ENCODE measurements around the gene SEMA6A. TPM values are rescaled to one million over a fixed set of nuclear protein-coding genes. Genes with fewer than 3 reads are reported as not detected.
A peak's percentile ranks its signal among the peaks of the same experiment; 100 is the strongest.

The SEMA6A gene
- total RNA-seq, 4 donors from 2014 or later: 37.1 to 121 (median 111) TPM

- Histone ChIP-seq H3K27ac (peak overlapping the region in 1 of 4 donors; percentile 17), H3K36me3 (no peaks in the 10 kb centered on the region), H3K4me1 (peaks cover 0 to 5% (median 0%) of the 10 kb centered on the region in 4 donors), H3K27me3 (no peaks in the 10 kb centered on the region), H3K4me3 (no peak overlapping the region), H3K9me3 (no peaks in the 10 kb centered on the region)
- no peak for TF ChIP-seq CTCF (IDR thresholded peaks at IDR 0.05)
- TF ChIP-seq POLR2A (IDR thresholded peaks at IDR 0.05): no peak
- no peak for DNase-seq
Measured at GRCh38 chr5:116437351-116437705, 137.3 kb downstream of the SEMA6A start.

GRCh38 chr5:116436674-116437350 is 137.8 kb downstream of the SEMA6A start:
- DNase-seq: no peak
- H3K4me1 ChIP-seq: peaks cover 0 to 5% (median 0%) of the 10 kb centered on the region in 4 donors
- H3K36me3 ChIP-seq: no peaks in the 10 kb centered on the region
- TF ChIP-seq POLR2A (IDR thresholded peaks at IDR 0.05) (no peak), CTCF (IDR thresholded peaks at IDR 0.05) (no peak)
- no peak overlapping the region for H3K27ac ChIP-seq
- no peaks in the 10 kb centered on the region for H3K9me3 ChIP-seq
- no peaks in the 10 kb centered on the region for H3K27me3 ChIP-seq
- H3K4me3 ChIP-seq: no peak overlapping the region

GRCh38 chr5:116428966-116429365 is 145.7 kb downstream of the SEMA6A start:
- no peak for DNase-seq
- Histone ChIP-seq H3K4me3 (no peak overlapping the region), H3K4me1 (no peaks in the 10 kb centered on the region), H3K36me3 (no peaks in the 10 kb centered on the region), H3K9me3 (no peaks in the 10 kb centered on the region), H3K27me3 (no peaks in the 10 kb centered on the region), H3K27ac (no peak overlapping the region)
- TF ChIP-seq CTCF (IDR thresholded peaks at IDR 0.05) (no peak), POLR2A (IDR thresholded peaks at IDR 0.05) (no peak)

- Histone ChIP-seq H3K27ac (no peak overlapping the region), H3K27me3 (no peaks in the 10 kb centered on the region), H3K9me3 (no peaks in the 10 kb centered on the region), H3K4me1 (no peaks in the 10 kb centered on the region), H3K4me3 (no peak overlapping the region), H3K36me3 (no peaks in the 10 kb centered on the region)
- TF ChIP-seq POLR2A (IDR thresholded peaks at IDR 0.05): no peak
- TF ChIP-seq CTCF (IDR thresholded peaks at IDR 0.05): no peak
- DNase-seq: no peak
Measured at GRCh38 chr5:116428413-116428812, 146.2 kb downstream of the SEMA6A start.

GRCh38 chr5:116424951-116425350 is 149.7 kb downstream of the SEMA6A start:
- Histone ChIP-seq H3K4me3 (no peak overlapping the region), H3K4me1 (no peaks in the 10 kb centered on the region), H3K27me3 (no peaks in the 10 kb centered on the region), H3K9me3 (no peaks in the 10 kb centered on the region), H3K27ac (no peak overlapping the region), H3K36me3 (no peaks in the 10 kb centered on the region)
- no peak for DNase-seq
- TF ChIP-seq POLR2A (IDR thresholded peaks at IDR 0.05) (no peak), CTCF (IDR thresholded peaks at IDR 0.05) (no peak)

GRCh38 chr5:116424258-116424615 is 150.4 kb downstream of the SEMA6A start:
- Histone ChIP-seq H3K4me3 (no peak overlapping the region), H3K4me1 (no peaks in the 10 kb centered on the region), H3K9me3 (no peaks in the 10 kb centered on the region), H3K27me3 (no peaks in the 10 kb centered on the region), H3K36me3 (no peaks in the 10 kb centered on the region), H3K27ac (no peak overlapping the region)
- TF ChIP-seq POLR2A (IDR thresholded peaks at IDR 0.05) (no peak), CTCF (IDR thresholded peaks at IDR 0.05) (no peak)
- no peak for DNase-seq

Data from Peyer's patch (tissue), 4 donors.